HT1080 (cell line): ENCODE data around the gene NRXN3. TPM values are rescaled to one million over a fixed set of nuclear protein-coding genes. Genes with fewer than 3 reads are reported as not detected.

ENCODE experiments used
- DNase-seq: peaks from one replicate; pipeline ENCODE4 v3.0.0-alpha.2; 2015; ENCODE audit warnings: low read depth
- total RNA-seq: library from RNA; depleted of rRNA; stranded (reverse); fragments of >200 nt; shearing (Covaris generic); gene quantifications from 2 replicates; pipeline ENCODE4 v1.2.3, GENCODE V29; 2014

NRXN3 gene
- total RNA-seq, 1 experiment from 2014 or later, result 1.2 TPM

DNA sequence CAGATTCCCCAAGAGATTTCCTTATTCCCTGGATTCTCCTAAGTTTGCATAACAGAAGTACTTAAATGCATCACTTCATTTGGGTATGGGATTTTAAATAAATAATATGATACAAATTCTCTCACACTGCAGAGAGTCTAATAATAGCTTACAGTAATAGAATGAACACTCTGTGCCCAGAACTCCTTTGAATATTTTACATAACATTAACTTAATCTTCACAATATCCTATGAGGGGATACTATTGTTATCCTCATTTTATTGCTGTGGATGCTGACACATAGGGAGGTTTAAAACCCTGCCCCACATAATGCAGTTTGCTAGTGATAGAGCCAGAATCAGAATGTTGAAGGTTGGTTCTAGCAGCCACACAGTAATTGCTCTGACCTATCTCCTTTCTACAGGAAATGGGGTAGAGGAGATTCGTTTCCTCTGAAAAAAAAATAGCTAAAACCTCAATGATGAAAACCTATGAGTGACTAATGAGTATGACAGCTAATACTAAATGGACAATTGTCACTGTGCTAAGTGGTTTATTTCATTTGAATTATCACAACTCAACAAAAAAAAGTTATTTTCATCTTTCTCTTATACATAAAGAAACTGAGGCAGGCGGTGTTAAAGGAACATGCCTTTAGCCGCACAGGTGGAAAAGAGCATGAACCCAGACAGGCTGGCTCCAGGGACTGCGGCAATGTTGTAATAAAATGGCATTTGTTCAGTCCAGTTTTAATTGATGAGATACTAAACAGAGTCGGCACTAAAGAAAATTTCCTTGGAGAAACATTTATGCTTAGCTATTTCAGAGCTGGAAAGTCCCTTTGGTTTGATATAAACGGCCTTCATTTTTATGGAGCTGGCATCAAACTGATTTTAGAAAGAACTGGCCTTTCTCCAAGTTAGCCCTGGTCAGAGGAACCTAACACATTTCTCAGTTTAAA is 880.9 kb downstream of the NRXN3 start:
- DNase-seq, result peak; percentile 70

DNA sequence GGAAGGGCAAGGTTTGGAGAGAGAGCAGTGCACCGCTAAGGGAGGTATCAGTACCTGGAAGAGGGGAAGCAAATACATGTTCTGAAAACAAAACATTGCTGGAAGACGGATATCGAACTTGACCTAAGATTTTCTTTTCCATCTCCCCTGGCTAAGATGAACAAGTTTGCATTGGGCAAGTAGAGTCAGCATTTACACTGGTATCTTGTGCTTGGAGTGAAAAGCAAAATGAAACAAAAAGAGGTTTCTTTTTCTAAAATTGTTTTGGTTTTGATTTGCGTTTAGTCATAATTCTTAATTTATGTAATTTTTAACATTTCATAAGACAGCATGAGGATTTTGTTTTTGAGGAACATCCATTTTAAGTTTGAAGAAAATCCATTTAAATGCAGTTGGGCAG is 881.6 kb downstream of the NRXN3 start:
- DNase-seq, result no peak

DNA sequence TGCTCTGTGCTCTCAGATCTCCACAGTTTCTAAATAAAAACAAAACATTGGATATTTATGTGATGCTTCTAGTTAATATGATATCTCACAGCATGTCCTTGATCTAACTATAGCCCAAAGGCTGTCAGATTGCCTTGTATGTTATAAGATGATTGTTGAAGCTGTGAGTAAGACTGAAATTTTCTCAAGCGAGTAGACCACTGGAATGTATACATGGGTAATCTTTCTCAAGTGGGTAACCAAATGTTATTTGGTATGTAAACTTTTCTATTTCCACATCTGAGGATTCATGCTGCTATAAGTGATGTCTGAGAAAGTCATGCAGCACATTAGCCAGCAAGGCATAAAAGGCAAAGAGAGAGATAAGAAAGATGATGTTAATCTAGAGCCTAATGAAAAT is 886.7 kb downstream of the NRXN3 start:
- peak; percentile 53 for DNase-seq

DNA sequence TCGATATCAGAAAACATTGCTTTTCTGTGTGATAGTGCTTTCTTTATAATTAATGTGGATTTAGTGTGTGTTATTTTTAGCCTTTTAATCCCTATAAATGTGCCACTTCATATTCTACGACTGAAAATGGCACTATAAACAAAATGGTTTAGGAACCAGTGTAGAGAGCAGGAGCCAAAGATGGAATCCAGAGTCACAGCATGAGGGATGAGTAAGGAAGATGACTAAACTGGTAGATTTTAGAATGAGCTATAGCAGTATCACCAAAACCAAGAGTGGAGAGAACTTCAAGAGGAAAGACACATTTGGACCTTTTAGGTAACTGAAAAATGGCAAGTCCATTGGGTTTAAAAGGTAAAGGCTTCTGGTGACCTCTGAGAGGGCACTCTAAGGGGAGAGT is 887.2 kb downstream of the NRXN3 start:
- peak; percentile 6 for DNase-seq

DNA sequence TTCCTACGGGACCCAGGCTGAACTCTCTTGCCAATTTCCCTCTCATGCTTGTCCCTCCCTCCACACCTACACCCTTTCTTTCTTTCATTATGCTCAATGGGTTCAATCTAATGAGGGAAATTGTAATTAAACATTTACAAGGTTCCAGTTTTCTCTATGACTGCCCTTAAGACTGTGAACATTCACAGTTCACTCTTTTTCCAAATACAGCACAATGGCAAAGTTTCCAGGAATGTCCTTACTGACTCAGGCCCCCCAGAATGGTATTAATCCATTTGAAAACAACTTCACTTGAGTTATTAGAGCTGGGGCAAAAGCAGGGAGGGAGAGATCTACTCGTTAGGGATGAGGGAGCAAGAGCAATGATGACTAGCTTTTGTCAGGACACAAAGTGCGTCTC is 892.1 kb downstream of the NRXN3 start:
- no peak for DNase-seq

DNA sequence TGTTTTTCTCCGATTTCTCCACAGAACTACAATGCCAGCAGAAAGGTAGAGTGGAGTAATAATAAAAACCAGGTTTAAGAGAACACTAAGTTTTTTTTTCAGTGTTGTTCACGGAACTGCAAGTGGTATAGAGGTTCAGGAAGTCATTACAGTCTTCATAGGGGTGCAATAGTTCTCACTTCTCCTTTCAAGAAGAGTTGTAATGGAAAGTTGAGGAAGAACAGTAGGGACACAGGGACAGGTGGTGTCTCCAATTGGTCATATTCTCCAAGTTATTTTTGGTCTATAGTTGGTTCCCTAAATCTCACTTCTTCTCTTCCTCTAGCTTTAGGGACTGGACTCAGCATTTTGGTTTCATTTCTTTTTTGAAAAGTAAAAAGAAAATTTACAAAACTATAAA is 894.0 kb downstream of the NRXN3 start:
- DNase-seq, result no peak

DNA sequence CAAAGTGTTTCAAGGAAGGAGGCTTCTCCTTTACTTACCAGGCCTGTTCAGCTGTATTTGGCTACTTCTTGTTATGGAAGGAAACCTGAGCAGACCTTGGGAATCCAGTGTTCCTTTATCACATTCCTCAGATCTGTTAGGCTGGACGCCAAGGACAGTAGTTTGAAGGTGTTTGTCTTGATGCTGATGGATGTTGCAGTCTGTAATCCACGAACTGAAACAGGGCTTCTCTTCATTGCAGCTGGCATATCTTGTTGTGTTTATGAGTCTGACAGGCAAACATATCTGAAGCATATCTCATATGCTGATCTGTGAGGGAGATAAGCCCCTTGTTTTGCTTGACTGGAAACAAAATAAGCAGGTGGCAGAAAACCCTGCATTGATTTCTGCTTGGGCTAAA is 904.3 kb downstream of the NRXN3 start:
- no peak for DNase-seq

DNA sequence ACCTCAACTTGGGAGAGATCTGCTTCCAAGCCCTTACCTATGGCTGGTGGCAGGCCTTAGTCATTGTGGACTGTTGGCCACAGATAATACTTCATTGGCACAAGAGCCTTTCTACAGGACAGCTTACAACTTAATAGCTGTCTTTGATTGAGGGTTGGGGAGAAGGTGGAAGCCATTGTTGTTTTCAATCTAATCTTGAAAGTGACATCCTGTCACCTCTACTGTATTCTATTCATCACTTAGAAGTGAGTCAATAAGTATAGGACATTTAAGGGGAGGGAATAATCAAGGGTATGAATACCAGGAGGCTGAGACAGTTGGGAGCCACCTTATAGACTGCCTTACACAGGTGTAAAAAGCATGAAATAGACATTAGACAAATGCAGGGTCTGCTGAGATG is 906.3 kb downstream of the NRXN3 start:
- DNase-seq, result no peak

DNA sequence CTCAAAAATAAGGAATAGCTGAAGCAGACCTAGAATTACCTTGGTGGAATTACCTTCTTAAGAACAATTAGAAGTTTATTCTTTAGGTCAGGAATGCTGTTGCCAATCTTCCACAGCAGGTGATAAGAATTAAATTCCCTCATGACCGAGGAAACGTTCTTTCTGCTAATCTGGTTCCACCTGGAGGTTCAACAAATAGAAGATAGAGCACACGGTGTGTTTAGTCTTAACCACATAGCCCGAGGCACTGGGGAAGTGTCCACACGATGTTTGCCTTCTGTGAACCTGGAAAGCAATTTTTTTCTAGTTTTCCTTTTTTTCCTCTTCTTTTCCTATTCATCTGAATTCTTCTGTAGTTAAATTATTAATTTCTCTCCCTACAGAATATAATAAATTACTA is 906.9 kb downstream of the NRXN3 start:
- no peak for DNase-seq

DNA sequence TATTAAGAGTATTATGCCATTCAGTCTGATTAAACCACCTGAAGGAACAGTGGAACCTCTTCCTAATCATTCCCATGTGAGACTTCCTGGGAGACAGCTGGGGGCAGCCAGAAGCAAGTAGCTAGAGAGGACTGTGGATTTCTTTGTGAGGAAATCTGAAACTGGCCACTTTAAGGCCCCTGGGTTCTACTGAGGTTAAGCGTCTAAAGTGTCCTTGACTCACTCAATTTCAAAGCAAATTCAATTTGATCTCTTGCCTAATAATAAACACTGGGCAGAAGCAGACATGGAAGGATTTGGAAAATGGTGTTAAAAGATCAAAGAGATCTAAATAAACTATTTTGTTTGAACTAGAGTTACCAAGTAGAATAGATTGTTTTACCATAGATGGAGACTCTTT is 909.9 kb downstream of the NRXN3 start:
- DNase-seq, result no peak

DNA sequence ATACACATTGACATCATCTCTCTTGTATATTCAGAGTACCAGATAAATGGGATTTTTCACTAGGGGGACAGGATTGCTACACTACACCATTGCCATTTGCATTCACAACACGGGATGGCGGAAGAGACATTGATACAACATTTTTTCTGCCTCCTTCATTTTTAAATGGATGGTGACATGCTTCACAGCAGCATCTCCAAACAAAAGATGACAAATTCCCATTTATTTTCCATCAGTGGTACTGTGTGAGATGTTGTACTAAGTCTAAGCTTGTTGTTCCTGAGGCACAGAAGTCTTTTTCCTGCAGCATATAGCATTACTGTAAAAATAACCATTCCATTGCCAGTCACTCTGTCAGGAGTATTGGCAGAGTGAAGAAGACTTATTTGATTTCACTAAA is 912.7 kb downstream of the NRXN3 start:
- no peak for DNase-seq

DNA sequence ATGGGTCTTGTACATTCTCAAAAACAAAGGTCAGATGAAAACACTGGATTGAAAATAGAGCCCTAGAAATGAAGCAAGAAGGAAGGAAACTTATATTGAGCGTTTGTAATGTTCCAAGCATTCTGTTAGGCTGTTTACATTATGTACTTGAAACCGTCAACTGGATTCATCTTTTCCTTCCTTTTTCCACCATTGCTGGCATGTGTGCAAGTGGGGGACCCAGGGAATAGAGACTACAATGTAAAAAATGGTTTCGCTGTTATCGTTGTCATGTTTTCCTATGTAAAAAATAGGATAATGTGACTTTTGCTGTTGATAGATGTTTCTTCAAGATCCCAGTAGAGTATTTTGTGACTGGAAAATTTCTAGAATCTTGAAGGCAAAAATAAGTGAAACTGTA is 913.2 kb downstream of the NRXN3 start:
- DNase-seq, result no peak

DNA sequence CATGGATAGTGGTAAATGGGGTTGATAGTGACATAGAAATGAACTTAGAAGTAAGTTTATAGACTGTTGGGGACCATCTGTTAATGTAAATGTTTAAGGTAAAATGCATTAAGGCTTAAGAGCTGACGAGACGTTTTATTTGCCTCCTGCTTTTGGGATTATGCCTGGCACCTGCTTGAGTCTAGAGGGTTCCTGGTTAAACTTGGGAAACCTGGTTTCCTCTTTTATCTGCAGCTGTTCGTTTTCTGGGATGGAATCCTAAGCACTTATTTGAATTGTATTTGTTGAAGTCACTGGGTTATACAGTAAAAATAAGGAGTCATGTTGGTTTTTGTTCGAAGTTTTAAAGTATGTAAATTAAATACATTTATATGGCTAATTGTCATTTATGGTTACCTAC is 914.7 kb downstream of the NRXN3 start:
- DNase-seq, result no peak

DNA sequence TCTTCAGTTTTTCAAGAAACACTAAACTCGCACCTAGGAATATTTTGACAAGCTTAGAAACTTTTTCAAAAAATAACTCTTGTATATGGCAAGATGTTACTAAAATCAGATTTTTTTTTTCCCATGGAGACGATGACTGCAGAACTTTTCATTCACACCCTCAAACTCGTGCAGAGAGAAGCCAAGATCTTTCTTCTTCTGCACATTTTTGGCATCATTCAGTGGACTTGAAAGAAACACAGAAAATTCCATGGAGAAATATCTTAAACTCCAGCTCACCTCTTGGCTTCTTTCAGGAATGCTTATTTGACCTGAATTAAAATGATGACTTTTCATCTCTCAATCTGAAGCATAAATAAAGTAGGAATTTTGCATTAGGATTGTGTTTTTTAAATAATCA is 919.4 kb downstream of the NRXN3 start:
- DNase-seq, result no peak

DNA sequence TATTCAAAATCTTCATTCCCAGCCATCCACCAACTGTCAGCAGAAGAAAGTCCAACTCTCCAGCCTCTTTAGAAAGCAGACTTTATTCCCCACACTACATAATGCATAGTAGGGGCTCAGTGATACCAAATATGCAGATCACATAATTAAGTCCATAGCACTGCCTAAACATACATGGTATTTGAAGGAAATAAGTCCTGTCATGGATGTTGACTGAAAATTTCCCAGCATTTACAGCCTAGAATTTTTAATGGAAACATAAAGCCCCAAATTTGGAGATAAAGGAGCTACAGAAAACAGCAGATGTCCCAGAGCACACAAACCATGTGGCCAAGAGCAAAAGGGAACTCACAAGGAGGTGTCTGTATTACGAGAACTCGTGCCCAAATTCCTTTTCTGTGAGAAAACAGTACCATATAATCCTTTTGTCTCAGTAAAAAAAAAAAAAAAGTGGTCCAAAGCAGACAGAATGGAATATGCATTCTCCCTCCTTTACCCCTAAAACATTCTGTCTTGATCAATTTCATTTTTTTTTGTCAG is 920.5 kb downstream of the NRXN3 start:
- no peak for DNase-seq

DNA sequence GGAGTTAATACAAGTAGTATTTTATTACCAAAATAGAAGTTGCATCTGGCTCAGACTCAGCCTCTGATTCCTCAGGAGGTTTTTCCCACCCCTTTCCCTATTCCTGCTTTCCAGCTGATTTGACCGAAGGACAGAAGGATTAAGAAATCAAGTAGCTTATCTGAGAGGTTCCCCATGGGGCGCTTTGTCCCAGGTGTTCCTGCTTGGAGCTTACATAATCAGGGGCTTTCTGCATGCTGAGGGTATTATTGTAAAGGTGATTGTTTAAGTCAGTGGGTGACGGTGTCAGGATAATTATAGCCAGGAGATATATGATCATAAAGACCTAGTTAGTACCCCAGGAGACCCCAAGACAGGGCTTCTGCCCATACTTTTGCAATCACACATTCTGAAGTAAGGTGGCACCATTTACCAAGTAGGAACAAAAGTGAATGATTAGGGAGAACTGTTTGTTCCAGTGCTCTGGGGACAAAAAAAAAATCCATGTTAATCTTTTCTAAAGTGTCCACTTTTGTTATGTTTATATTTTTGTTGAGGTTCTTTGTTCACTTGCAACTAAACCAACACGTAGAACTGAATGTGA is 921.3 kb downstream of the NRXN3 start:
- no peak for DNase-seq

DNA sequence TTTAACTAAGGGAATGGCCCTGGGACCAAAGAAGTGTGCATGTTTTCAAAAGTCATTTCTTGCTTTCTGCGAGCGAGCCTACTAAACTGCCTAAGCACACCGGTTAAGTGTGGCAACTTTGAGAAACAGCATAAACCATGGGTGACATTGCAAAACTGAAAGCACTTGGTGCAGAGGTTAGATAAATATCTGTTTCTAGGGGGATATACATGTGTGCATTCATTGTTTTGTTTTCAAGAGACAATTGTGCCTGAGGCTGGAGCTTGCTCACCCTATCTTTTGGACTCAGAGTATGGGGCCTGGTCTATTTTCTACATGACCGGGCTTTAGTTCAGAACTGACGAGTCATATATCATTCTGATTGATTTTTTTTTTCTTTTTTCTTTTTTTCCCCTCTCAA is 923.4 kb downstream of the NRXN3 start:
- DNase-seq, result no peak

DNA sequence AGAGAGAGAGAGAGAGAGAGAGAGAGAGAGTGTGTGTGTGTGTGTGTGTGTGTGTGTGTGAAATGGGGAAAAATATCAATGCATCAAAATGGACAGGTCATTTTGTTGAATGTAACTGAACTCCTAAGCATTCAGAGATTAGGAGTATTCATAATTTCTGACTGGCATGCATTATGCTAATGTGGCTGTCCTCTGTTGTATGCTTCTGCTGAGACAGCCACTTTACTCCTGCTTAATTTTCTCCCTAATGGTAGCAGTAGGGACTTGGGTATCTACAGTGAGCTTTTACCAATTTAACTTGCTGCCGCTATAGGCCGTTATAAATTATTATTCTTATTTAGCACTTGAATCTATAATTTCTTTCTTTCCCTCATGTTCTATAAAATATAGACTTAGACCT is 924.8 kb downstream of the NRXN3 start:
- DNase-seq, result no peak

DNA sequence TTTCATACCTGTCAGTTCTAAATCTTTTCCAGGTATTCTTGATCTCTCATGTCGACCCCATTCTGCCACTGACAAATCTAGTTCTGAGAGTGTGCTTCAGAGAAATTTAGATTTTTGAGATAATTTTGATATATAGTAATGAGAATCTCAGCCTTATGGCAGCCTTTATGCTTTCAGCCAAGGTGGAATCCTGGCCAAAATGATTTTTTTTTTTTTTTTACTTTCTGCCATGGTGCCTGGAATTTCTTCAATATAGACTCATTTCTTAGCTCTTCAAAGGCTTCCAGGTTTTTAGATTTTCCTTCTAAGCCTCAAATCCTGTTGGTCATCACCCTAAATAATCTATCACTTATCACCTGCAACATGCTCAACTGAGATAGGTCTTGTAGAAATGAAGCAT is 926.6 kb downstream of the NRXN3 start:
- no peak for DNase-seq

DNA sequence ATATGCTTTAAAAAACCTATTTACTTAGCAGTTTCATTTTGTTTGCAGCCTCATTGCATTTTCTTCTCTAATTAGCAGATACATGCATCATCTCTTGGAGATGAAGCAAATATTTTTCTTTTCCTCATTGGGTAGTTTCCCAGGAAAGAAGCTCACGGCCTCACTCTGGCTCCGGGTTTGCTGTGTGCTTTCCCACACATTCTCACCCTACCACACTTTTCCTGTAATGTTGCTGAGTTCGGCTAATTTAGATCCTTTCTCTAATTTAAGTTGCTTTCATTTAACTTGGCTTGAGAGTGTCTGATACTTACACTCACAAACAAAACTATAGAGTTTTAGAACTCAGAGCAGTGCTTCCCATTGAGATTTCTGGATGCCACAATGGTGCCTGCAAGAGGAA is 928.2 kb downstream of the NRXN3 start:
- DNase-seq, result no peak

DNA sequence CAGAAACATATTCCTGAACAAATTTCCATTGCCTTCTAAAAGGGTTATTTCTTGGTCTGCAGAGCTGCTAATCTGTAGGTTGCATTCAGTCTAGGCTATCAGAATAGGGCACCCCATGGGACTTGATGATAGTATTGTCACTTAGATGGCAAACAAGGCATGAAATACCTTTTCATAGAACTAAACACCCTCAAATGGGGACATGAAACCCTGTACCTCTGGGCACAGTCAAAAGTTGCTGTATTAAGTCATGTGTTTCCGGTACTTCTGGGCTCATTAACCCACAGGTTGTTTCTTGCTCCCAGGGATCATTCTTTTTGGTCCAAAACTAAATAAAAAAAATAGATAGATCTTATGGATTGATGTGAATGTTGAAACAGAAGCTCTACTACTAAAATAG is 930.4 kb downstream of the NRXN3 start:
- DNase-seq, result no peak

DNA sequence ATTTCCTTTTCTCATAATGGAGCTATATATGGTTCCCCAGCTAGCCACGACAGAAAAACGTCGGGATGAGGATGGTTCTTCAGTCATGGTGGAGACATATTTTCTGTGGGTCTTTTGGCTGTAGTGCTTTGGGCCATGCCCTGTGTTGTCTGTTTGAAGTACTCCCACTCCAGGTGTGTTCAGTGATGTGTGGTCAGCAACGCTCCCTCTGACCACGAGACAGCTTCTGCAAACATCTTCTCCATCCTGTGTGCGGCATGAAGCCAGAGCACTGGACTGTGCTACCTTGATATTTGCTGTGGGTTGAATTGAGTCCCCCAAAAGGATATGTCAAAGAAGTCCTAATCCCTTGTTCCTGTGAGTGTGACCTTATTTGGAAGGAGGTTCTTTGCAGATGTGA is 931.2 kb downstream of the NRXN3 start:
- no peak for DNase-seq

DNA sequence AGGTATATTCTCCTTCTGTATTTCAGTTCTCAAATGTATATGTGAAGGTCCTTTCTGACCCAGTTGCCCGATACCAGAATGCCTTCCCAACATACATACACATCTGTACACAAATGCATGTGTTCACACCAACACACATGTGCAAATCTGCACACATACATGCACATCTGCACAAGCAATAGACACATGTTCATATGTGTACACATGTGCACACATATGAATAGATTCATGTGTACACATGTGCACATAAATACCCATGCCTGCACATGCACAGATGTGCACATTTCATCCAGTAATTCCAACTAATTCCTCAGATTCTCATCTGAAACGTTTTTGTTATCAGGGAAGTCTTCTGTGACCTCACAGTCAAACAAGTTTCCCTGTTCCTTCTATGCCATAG is 933.6 kb downstream of the NRXN3 start:
- DNase-seq, result no peak
